Measurements from ENCODE around the gene ANKRD52.
"Not testable (repeated sequence)": the region's sequence is repeated elsewhere in the genome, so short reads cannot be mapped to it uniquely, and the experiment has no call there.

The ANKRD52 gene

DNA sequence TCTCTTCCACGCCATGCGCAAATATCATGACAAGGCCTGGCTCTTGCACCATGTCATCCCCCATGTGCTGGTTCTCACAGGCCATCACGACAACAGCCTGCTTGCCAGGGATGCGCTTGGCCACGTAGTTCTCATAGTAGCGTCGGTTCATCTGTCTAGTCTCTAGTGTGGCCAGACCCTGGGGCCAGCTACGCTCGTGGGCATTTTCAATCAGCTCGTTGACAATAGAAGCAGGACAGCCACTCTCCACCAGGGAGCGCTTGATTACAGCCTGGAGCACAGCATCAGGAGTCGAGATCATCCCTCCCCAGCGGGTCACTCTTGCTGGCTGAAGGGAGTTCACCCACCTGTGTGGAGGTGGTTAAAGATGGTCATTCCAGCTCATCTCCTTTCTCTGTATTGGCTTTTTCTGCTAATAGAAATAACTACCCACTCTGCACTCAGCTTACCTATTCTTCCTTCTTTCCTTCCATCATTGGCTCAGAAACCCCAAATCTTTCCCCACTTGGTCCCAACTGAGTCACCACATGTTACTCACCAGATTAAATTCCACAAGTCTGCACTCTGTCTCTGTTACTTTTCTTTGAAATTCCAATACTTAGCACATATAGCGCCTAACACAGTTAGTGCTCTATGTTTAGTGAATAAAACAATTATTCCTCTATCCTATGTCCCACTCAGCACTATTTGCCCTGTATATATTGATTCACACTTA is 51.6 kb downstream of the ANKRD52 start:
- H3K4me3 ChIP-seq (ENCODE audit: low read length) = no peak overlapping the region
- 80% methylated on average over 14 of the region's 14 CpGs for WGBS
- H3K27ac ChIP-seq (ENCODE audit: low read depth, low read length) = no peak overlapping the region
- H3K36me3 ChIP-seq (ENCODE audit: insufficient read depth, low read length) = peaks cover 64% of the 10 kb centered on the region
- H3K9me3 ChIP-seq (ENCODE audit: insufficient read depth, low read depth, low read length) = no peaks in the 10 kb centered on the region
- H3K27me3 ChIP-seq (ENCODE audit: insufficient read depth, low read length) = no peaks in the 10 kb centered on the region
- no peak overlapping the region for H3K9ac ChIP-seq (ENCODE audit: low read depth, low read length)
- H3K4me1 ChIP-seq (ENCODE audit: insufficient read depth, low read length) = no peaks in the 10 kb centered on the region

DNA sequence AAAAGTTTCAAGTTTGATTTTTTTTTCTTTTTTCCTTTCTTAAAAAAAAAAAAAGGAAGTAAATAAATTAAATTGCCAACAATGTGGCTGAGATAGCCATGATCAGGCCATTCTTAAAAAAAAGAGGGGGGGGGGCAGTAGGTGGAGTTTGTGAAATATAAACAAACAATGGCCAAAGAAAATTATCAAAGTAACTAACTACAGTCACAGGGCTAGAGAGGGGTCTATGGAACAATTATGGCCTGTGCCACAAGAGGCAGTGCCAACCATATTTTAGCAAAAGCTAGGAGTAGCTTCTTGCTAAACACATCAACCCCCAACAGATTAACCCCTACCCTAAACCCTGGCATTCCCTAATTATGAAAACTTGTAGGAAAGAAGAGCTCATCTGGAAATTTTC is 52.7 kb downstream of the ANKRD52 start:
- no peaks in the 10 kb centered on the region for H3K27me3 ChIP-seq (ENCODE audit: insufficient read depth, low read length)
- no peak overlapping the region for H3K4me3 ChIP-seq (ENCODE audit: low read length)
- H3K9ac ChIP-seq (ENCODE audit: low read depth, low read length) = no peak overlapping the region
- H3K4me1 ChIP-seq (ENCODE audit: insufficient read depth, low read length) = no peaks in the 10 kb centered on the region
- H3K27ac ChIP-seq (ENCODE audit: low read depth, low read length) = no peak overlapping the region
- H3K9me3 ChIP-seq (ENCODE audit: insufficient read depth, low read depth, low read length) = no peaks in the 10 kb centered on the region
- peaks cover 55% of the 10 kb centered on the region for H3K36me3 ChIP-seq (ENCODE audit: insufficient read depth, low read length)

DNA sequence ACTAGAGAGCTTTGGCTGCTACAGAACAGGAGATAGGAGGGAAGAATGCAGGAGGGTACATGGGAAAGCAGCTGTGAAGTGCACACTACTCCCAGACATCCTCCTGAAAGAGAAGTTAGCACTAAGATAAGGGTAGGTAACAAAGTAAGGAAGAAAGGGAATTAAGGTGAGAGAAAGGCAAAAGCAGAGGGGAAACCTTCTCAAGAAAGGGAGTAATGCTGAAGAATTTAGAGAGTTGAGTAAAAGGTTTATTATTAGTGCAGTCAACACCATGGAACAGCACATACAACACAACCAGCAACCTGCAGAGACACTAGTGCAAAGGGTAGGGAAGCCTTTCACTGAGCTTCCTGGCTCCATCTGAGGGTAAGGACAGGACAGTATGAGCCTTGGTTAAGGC is 53.9 kb downstream of the ANKRD52 start:
- no peak overlapping the region for H3K27ac ChIP-seq (ENCODE audit: low read depth, low read length)
- no peak overlapping the region for H3K9ac ChIP-seq (ENCODE audit: low read depth, low read length)
- H3K4me1 ChIP-seq (ENCODE audit: insufficient read depth, low read length) = no peaks in the 10 kb centered on the region
- no peaks in the 10 kb centered on the region for H3K27me3 ChIP-seq (ENCODE audit: insufficient read depth, low read length)
- peaks cover 46% of the 10 kb centered on the region for H3K36me3 ChIP-seq (ENCODE audit: insufficient read depth, low read length)
- H3K4me3 ChIP-seq (ENCODE audit: low read length) = no peak overlapping the region
- H3K9me3 ChIP-seq (ENCODE audit: insufficient read depth, low read depth, low read length) = no peaks in the 10 kb centered on the region

DNA sequence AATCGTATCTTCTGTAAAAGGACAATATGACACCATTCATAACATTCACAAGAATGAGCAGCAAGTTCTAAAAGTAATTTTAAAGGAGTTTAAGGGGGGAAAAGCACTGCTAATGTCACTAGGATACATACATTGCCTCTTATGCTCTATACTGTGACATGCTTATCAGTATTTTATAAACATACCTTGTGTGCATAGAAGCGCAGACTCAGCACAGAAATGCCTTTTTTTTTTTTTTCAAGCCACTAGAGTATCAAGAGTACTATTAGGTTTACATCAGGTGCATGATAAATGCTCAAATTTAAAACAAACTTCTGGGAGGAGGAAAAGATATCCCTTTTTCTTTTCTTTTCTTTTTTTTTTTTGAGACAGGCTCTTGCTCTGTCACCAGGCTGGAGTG is 55.3 kb downstream of the ANKRD52 start:
- peaks cover 38% of the 10 kb centered on the region for H3K36me3 ChIP-seq (ENCODE audit: insufficient read depth, low read length)
- no peaks in the 10 kb centered on the region for H3K9me3 ChIP-seq (ENCODE audit: insufficient read depth, low read depth, low read length)
- H3K27ac ChIP-seq (ENCODE audit: low read depth, low read length) = no peak overlapping the region
- no peak overlapping the region for H3K9ac ChIP-seq (ENCODE audit: low read depth, low read length)
- 93% methylated on average over 2 of the region's 2 CpGs for WGBS
- H3K27me3 ChIP-seq (ENCODE audit: insufficient read depth, low read length) = no peaks in the 10 kb centered on the region
- no peak overlapping the region for H3K4me3 ChIP-seq (ENCODE audit: low read length)
- no peaks in the 10 kb centered on the region for H3K4me1 ChIP-seq (ENCODE audit: insufficient read depth, low read length)

DNA sequence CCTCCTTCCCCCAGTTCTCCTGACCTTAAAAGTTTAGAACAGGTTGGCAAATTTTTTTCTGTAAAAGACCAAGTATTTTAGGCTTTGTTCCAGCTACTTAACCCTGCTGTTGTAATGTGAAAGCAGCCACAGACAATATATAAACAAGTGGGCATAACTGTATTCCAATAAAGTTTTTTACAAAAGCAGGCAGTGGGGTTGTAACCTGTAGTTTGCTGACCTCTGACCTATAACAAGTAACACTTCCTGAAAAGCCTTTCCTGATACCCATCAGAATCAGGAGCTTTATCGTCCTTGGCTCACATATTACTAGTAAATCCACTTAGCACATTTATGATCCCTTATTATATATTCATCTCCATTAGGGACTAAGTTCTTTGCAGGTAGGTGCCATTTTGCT is 55.8 kb downstream of the ANKRD52 start:
- no peaks in the 10 kb centered on the region for H3K9me3 ChIP-seq (ENCODE audit: insufficient read depth, low read depth, low read length)
- no peak overlapping the region for H3K9ac ChIP-seq (ENCODE audit: low read depth, low read length)
- H3K4me1 ChIP-seq (ENCODE audit: insufficient read depth, low read length) = no peaks in the 10 kb centered on the region
- WGBS = 81% methylated on average over 1 of the region's 1 CpG
- H3K27ac ChIP-seq (ENCODE audit: low read depth, low read length) = no peak overlapping the region
- no peak overlapping the region for H3K4me3 ChIP-seq (ENCODE audit: low read length)
- no peaks in the 10 kb centered on the region for H3K27me3 ChIP-seq (ENCODE audit: insufficient read depth, low read length)
- H3K36me3 ChIP-seq (ENCODE audit: insufficient read depth, low read length) = peaks cover 34% of the 10 kb centered on the region

DNA sequence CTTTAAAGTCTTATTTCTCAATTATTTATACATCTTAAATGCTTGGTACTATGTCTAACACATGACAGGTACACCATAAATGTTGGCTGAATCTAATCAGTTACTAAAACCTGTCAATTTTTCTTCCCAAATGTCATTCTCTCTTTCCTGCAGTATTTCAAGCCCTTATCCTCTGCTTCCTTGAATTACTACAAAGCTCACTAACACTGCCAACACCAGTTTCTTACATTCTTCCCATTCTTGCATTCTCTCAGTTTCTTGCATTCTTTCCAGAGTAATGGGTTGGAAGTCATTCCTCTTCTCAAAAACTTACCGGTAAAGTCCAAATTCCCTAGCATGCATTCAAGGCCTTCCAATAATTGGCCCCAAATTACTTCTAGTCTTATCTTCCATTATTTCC is 59.3 kb downstream of the ANKRD52 start:
- Histone ChIP-seq H3K27me3 (ENCODE audit: insufficient read depth, low read length) (no peaks in the 10 kb centered on the region), H3K4me1 (ENCODE audit: insufficient read depth, low read length) (peaks cover 4% of the 10 kb centered on the region; the same call in 1 of the 2 replicates), H3K9ac (ENCODE audit: low read depth, low read length) (no peak overlapping the region), H3K4me3 (ENCODE audit: low read length) (no peak overlapping the region), H3K27ac (ENCODE audit: low read depth, low read length) (no peak overlapping the region), H3K9me3 (ENCODE audit: insufficient read depth, low read depth, low read length) (no peaks in the 10 kb centered on the region), H3K36me3 (ENCODE audit: insufficient read depth, low read length) (no peaks in the 10 kb centered on the region)
- WGBS = 70% methylated on average over 1 of the region's 1 CpG

DNA sequence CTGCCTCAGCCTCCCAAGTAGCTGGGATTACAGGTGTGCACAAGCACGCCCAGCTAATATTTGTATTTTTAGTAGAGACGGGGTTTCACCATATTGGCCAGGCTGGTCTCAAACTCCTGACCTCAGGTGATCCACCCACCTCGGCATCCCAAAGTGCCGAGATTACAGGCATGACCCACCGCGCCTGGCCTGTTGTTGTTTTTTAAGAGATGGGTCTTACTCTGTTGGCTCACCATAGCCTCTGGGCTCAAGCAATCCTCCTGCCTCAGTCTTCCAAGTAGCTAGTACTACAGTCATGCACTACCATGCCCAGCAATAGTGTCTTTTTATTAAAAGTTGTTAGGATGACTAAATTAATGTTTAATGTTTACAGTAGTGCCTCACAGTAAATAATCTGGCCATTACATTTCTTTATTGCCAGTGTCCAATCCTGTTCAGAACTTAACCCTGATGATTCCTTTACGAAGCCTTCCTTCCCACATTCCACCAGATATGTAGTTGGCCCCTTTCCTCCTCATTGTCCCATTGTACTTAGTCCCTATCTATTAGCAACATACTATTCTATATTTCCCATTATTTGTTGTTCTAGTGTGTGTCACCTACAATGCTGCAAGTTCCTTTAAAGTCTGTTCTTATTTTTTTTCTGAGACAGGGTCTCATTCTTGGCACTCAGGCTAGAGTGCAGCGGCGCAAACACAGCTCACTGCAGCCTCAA is 60.1 kb downstream of the ANKRD52 start:
- Histone ChIP-seq H3K36me3 (ENCODE audit: insufficient read depth, low read length) (no peaks in the 10 kb centered on the region), H3K4me1 (ENCODE audit: insufficient read depth, low read length) (peaks cover 4% of the 10 kb centered on the region; the same call in 1 of the 2 replicates), H3K27me3 (ENCODE audit: insufficient read depth, low read length) (no peaks in the 10 kb centered on the region), H3K9ac (ENCODE audit: low read depth, low read length) (no peak overlapping the region), H3K9me3 (ENCODE audit: insufficient read depth, low read depth, low read length) (no peaks in the 10 kb centered on the region), H3K27ac (ENCODE audit: low read depth, low read length) (no peak overlapping the region), H3K4me3 (ENCODE audit: low read length) (no peak overlapping the region)
- WGBS = 94% methylated on average over 9 of the region's 9 CpGs

DNA sequence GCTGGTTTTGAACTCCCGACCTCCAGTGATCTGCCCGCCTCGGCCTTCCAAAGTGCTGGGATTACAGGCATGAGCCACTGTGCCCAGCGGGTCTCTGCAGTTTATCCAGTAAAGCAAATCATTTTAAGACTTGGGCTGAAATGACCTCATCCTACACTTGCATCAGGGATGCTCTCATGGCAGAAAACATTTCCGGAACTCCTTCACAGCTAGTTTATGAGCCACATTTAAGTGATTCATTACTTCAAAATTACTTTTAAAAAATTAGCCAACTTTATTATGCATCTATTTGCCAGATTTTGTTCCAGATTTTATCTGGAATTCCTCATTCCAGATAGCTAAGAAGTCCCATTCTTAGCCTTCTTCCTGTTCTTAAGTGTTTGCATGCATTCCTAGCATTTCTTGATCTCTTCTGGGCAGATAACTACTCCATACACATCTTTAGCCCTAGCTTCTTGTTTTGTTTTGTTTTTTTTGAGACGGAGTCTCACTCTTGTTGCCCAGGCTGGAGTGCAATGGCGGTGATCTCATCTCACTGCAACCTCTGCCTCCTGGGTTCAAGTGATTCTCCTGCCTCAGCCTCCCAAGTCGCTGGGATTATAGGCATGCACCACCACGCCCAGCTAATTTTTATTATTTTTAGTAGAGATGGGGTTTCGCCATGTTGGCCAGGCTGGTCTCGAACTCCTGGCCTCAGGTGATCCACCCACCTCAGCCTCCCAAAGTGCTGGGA is 61.2 kb downstream of the ANKRD52 start:
- not testable (repeated sequence) for H3K9me3 ChIP-seq (ENCODE audit: insufficient read depth, low read depth, low read length); H3K27me3 ChIP-seq (ENCODE audit: insufficient read depth, low read length); H3K4me1 ChIP-seq (ENCODE audit: insufficient read depth, low read length); H3K4me3 ChIP-seq (ENCODE audit: low read length); H3K9ac ChIP-seq (ENCODE audit: low read depth, low read length); H3K27ac ChIP-seq (ENCODE audit: low read depth, low read length); H3K36me3 ChIP-seq (ENCODE audit: insufficient read depth, low read length)
- WGBS = 90% methylated on average over 10 of the region's 11 CpGs

DNA sequence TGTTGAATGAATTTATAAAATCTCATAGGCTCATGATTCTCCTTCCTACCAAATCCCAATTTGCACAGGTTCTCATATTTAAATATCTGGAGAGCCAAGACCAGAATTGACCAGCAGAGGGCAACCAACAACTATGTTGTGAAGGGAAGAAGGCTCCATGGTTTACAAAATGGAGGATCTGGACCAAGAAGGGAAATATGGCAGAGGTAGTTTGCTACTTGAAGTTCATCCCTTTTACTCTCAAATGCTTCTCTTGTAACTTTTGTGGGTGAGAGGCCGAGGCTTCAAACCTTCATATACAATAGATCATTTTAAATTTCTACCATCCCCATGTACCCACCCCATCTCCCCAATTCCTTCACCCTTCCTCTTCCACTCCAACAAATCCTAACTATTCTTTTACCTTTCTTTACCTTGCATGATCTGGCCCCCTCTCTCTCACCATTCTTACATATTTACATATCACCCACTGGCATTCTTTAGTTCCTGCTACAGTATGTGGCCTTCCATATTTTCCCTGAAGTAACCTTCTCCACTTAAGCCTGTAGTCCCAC is 65.1 kb downstream of the ANKRD52 start:
- no peak overlapping the region for H3K27ac ChIP-seq (ENCODE audit: low read depth, low read length)
- H3K9me3 ChIP-seq (ENCODE audit: insufficient read depth, low read depth, low read length) = no peaks in the 10 kb centered on the region
- H3K4me3 ChIP-seq (ENCODE audit: low read length) = no peak overlapping the region
- H3K4me1 ChIP-seq (ENCODE audit: insufficient read depth, low read length) = peaks cover 9% of the 10 kb centered on the region
- H3K27me3 ChIP-seq (ENCODE audit: insufficient read depth, low read length) = no peaks in the 10 kb centered on the region
- no peaks in the 10 kb centered on the region for H3K36me3 ChIP-seq (ENCODE audit: insufficient read depth, low read length)
- no peak overlapping the region for H3K9ac ChIP-seq (ENCODE audit: low read depth, low read length)
- WGBS = 38% methylated on average over 1 of the region's 1 CpG

DNA sequence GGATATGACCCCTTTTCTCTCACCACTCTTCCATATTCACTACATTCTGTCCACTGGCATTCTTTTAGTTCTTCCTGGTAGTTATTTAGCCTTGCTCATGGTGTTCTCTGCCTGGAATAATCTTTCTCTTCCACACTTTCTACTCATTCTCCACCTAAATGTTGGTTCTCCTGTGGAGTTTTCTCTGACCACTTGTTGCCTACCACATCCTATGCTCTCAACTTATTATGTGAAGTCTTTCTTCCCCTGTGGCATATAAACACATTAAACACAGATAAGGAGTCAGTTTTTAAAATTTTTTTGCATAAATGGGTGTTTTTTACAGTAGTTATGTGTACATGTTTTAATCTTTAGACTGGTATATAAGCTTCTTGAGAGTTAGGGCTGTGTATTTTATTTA is 65.6 kb downstream of the ANKRD52 start:
- Histone ChIP-seq H3K4me3 (ENCODE audit: low read length) (no peak overlapping the region), H3K27me3 (ENCODE audit: insufficient read depth, low read length) (no peaks in the 10 kb centered on the region), H3K27ac (ENCODE audit: low read depth, low read length) (no peak overlapping the region), H3K9me3 (ENCODE audit: insufficient read depth, low read depth, low read length) (no peaks in the 10 kb centered on the region), H3K9ac (ENCODE audit: low read depth, low read length) (no peak overlapping the region), H3K36me3 (ENCODE audit: insufficient read depth, low read length) (0 out of 2 replicates have a peak, but pooled peaks cover 2% of the 10 kb centered on the region), H3K4me1 (ENCODE audit: insufficient read depth, low read length) (peaks cover 15% of the 10 kb centered on the region)

DNA sequence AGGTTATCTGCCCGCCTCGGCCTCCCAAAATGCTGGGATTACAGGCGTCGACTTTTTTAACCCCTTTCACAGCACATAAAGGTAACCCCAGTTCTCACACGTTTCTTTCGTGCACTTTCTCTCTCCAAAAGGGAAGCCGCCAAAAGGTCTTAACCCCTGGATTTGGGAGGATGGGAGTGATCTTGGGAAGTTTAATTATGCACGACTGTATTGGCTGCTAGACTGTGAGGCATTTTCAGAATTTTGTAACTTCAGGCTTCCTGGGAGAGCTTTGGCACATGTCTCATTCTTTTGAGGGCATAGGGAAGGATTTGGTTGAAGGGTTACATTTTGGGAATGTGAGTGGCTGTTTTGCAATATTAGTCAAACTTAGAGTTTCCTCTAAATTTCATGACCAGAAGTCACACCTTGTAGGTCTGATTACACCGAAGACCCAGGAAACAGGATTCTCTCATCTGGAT is 67.5 kb downstream of the ANKRD52 start:
- Histone ChIP-seq H3K4me3 (ENCODE audit: low read length) (peak overlapping the region; percentile 96), H3K9me3 (ENCODE audit: insufficient read depth, low read depth, low read length) (no peaks in the 10 kb centered on the region), H3K36me3 (ENCODE audit: insufficient read depth, low read length) (peaks cover 19% of the 10 kb centered on the region), H3K27me3 (ENCODE audit: insufficient read depth, low read length) (no peaks in the 10 kb centered on the region), H3K4me1 (ENCODE audit: insufficient read depth, low read length) (peaks cover 11% of the 10 kb centered on the region), H3K9ac (ENCODE audit: low read depth, low read length) (peak overlapping the region; percentile 59), H3K27ac (ENCODE audit: low read depth, low read length) (peak overlapping the region; percentile 20; the same call in 1 of the 2 replicates)
- 39% methylated on average over 9 of the region's 9 CpGs for WGBS
